Parietal lobe (tissue), 2 donors: ENCODE measurements around the gene FGB. TPM values are rescaled to one million over a fixed set of nuclear protein-coding genes. Genes with fewer than 3 reads are reported as not detected.

Experiments used
- small RNA-seq: library from RNA; depleted of rRNA; stranded (forward); fragments of <200 nt; gene quantifications from one replicate; pipeline ENCODE3, GENCODE V24; 2014; ENCODE audit warnings: low replicate concordance
- total RNA-seq: library from RNA; depleted of rRNA; stranded (reverse); fragments of >200 nt; gene quantifications from one replicate; pipeline ENCODE4 v1.2.3, GENCODE V29; 2014

Gene FGB
- not detected for total RNA-seq

GRCh38 chr4:154562697-154563254, at the start of gene FGB:
FGB (plus strand) TSS chr4:154563011; CDS start chr4:154563019, 8 bp downstream.

GRCh38 chr4:154549894-154550790, 12.7 kb upstream of the FGB start, which contains the start of gene PLRG1:
PLRG1 (minus strand) TSS chr4:154550400; CDS start chr4:154550308, 92 bp downstream.

GRCh38 chr4:154590329-154591006, 27.7 kb downstream of the FGB start, which contains the start of gene FGA:
FGA (minus strand) TSS chr4:154590742; CDS start chr4:154590687, 55 bp downstream.

DNA sequence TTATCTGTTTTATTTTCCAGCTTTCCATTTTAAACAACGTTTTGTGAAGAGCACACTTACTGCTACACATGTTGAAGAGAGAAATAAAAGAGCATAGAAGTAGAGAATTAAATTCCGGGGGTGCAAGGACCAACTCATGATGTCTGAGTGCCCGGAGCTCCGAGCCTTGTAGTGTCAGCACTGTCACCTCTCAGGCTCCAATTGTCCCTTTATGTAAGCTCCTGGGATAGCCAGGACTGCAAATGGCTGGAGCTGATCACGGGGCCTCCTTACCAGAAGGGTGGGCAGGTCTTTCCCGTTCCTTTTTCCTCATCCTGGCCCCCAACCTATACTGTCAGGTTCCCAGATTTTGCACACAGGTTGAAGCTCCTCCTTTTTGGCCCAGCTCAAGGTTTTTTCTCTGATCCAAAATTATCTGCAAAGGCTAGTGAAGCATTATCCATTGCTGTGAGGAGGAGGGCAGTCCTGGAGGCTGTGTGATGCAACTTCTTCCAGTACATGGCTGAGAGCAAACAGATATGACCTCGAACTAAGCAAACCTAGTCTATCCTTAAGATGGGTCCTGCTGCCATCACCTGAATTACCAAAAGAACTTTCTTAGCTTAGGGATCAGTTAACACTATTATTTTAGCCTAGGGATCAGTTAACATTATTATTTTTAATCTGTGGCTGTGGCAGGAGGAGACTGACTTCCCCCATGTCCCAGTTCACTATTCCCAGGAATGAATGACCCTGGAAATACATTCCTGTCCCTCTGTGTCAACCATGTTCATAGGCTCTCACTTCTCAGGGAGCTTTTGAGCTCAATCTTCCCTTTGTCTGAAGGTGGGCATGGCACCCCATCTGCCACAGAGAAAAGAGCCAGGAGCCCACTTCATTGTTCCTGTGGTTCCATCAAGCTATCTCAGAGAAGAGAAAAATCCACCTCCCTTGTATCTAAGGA, 49.9 kb downstream of the FGB start, which contains the start of gene FGG:
FGG (minus strand) TSS at position 185 of the 943 bp plus-strand sequence; CDS start at position 138, 47 bp downstream.

Small RNAs within 50 kb of the gene (small RNA-seq; reads per million reads assigned to genes)
- not detected for gene RNU6-1285P

Other genes with a start within 250 kb of the FGB start
- 6.3 TPM for gene DCHS2, start 71.2 kb upstream of the FGB start, total RNA-seq
- 98.9 TPM for gene PLRG1, start 12.6 kb upstream of the FGB start, total RNA-seq
- 0.94 TPM for gene FGA, start 27.7 kb downstream of the FGB start, total RNA-seq
- gene FGG, start 49.6 kb downstream of the FGB start, total RNA-seq, result 0.63 TPM
- 0.94 TPM for gene LRAT, start 181.0 kb downstream of the FGB start, total RNA-seq
- gene RBM46, start 218.3 kb downstream of the FGB start, total RNA-seq, result not detected